Measurements from ENCODE around the gene TRPM2. TPM values are rescaled to one million over a fixed set of nuclear protein-coding genes. Genes with fewer than 3 reads are reported as not detected.

TRPM2 gene
- total RNA-seq, 1 donor from 2014 or later = under 0.01 TPM

GRCh38 chr21:44379515-44379848 lies 26.1 kb downstream of the TRPM2 start:
- Histone ChIP-seq H3K27me3 (ENCODE audit: control insufficient read depth, insufficient read depth, low read length) (no peaks in the 10 kb centered on the region), H3K36me3 (ENCODE audit: control insufficient read depth, insufficient read depth, low read length) (no peaks in the 10 kb centered on the region), H3K4me3 (ENCODE audit: low read depth, low read length) (no peak overlapping the region)
- no peak for DNase-seq (ENCODE audit: low read depth)
- FAIRE-seq = no peak
- TF ChIP-seq CTCF (IDR thresholded peaks at IDR 0.05; ENCODE audit: insufficient read depth, low read length, severe bottlenecking) = no peak

- DNase-seq (ENCODE audit: low read depth) (no peak), FAIRE-seq (no peak)
- H3K4me3 ChIP-seq (ENCODE audit: low read depth, low read length) = no peak overlapping the region
- no peaks in the 10 kb centered on the region for H3K27me3 ChIP-seq (ENCODE audit: control insufficient read depth, insufficient read depth, low read length)
- no peaks in the 10 kb centered on the region for H3K36me3 ChIP-seq (ENCODE audit: control insufficient read depth, insufficient read depth, low read length)
- TF ChIP-seq CTCF (IDR thresholded peaks at IDR 0.05; ENCODE audit: insufficient read depth, low read length, severe bottlenecking) = no peak
Measured at GRCh38 chr21:44379991-44380865, 26.8 kb downstream of the TRPM2 start.

- Histone ChIP-seq H3K4me3 (ENCODE audit: low read depth, low read length) (no peak overlapping the region), H3K36me3 (ENCODE audit: control insufficient read depth, insufficient read depth, low read length) (no peaks in the 10 kb centered on the region), H3K27me3 (ENCODE audit: control insufficient read depth, insufficient read depth, low read length) (no peaks in the 10 kb centered on the region)
- TF ChIP-seq CTCF (IDR thresholded peaks at IDR 0.05; ENCODE audit: insufficient read depth, low read length, severe bottlenecking) = no peak
- DNase-seq (ENCODE audit: low read depth) = no peak
- FAIRE-seq = no peak
Measured at GRCh38 chr21:44380876-44381275, 27.5 kb downstream of the TRPM2 start.

- Histone ChIP-seq H3K36me3 (ENCODE audit: control insufficient read depth, insufficient read depth, low read length) (no peaks in the 10 kb centered on the region), H3K27me3 (ENCODE audit: control insufficient read depth, insufficient read depth, low read length) (no peaks in the 10 kb centered on the region), H3K4me3 (ENCODE audit: low read depth, low read length) (no peak overlapping the region)
- no peak for FAIRE-seq
- no peak for TF ChIP-seq CTCF (IDR thresholded peaks at IDR 0.05; ENCODE audit: insufficient read depth, low read length, severe bottlenecking)
- no peak for DNase-seq (ENCODE audit: low read depth)
Measured at GRCh38 chr21:44381874-44382273, 28.5 kb downstream of the TRPM2 start.

- H3K36me3 ChIP-seq (ENCODE audit: control insufficient read depth, insufficient read depth, low read length) = no peaks in the 10 kb centered on the region
- FAIRE-seq = no peak
- DNase-seq (ENCODE audit: low read depth) = no peak
- H3K4me3 ChIP-seq (ENCODE audit: low read depth, low read length) = no peak overlapping the region
- no peaks in the 10 kb centered on the region for H3K27me3 ChIP-seq (ENCODE audit: control insufficient read depth, insufficient read depth, low read length)
- TF ChIP-seq CTCF (IDR thresholded peaks at IDR 0.05; ENCODE audit: insufficient read depth, low read length, severe bottlenecking) = no peak
Measured at GRCh38 chr21:44382536-44382935, 29.1 kb downstream of the TRPM2 start.

GRCh38 chr21:44383216-44383615 lies 29.8 kb downstream of the TRPM2 start:
- FAIRE-seq = no peak
- no peak for DNase-seq (ENCODE audit: low read depth)
- no peaks in the 10 kb centered on the region for H3K27me3 ChIP-seq (ENCODE audit: control insufficient read depth, insufficient read depth, low read length)
- no peaks in the 10 kb centered on the region for H3K36me3 ChIP-seq (ENCODE audit: control insufficient read depth, insufficient read depth, low read length)
- TF ChIP-seq CTCF (IDR thresholded peaks at IDR 0.05; ENCODE audit: insufficient read depth, low read length, severe bottlenecking) = no peak
- no peak overlapping the region for H3K4me3 ChIP-seq (ENCODE audit: low read depth, low read length)

Measured in bronchial epithelial cell (primary cell).